ENCODE measurements around the gene SYNPO2.
"Not testable (repeated sequence)": the region's sequence is repeated elsewhere in the genome, so short reads cannot be mapped to it uniquely, and the experiment has no call there.

SYNPO2 gene

DNA sequence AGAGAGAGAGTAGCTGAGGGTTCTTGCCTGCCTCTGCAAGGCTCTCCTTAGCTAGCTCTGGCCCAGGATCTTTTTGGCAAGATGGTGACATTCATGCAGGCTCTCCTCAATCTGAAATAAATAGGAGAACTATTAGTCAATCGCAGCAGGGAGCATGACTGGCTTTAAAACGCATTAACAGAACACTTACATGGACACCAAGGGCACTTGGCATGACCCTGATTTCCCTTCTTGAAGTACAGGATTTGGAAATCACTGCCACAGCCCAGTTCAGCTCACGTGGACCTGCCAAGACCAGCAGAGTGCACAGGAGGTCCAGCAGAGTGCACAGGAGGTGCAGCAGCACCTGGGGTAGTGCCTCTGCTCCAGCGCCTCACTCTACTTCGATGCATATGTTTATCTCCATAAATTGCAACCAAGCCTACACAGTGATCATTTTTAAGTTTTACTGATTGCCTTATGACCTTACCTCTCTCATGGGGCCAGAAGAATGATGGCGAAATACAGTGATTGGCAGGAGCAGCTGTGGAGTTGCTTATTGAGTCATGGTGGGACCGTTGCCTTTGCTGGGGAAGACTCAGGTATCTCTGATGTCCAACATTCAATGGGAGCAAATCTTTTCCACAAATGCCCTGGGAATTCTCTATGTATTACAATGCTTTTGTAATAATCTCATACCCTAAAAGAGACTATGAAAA, 122.4 kb downstream of the SYNPO2 start:
- no peak for DNase-seq

DNA sequence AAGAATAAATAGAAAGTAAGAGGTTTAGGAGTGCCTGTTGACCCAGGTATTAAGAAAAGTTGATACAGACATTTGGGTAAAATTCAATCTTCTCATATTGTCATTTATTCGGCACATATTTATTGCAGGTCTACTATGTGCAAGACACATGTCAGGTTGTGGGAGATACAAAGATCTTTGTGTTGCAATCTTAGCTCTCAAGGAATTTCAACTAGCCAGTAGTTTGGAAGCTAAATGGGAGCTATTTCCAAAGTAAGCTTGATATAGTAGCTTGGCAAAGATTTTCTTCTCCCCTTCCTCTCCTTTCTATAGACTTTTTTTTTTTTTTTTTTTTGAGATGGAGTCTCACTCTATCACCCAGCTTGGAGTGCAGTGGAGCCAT, 122.9 kb downstream of the SYNPO2 start:
- no peak for DNase-seq

DNA sequence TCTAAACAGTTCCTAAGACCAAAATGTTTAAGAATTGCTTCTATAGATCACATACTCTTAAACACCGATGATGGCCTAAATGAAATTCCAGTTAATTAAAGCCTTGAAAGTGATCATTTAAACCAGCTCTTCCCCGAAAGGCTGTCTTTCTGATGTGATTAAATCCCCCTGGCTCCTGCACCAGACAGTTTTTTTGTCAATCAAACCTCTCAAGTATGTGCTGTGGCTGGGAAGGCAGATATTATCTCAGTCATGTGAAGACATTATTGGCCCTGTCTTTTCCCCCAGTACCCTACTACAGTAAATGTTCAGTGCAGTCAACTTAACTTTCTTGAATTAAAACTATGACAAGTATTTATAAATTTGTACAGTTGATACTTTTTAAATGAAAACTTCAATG, 126.0 kb downstream of the SYNPO2 start:
- no peak for DNase-seq

DNA sequence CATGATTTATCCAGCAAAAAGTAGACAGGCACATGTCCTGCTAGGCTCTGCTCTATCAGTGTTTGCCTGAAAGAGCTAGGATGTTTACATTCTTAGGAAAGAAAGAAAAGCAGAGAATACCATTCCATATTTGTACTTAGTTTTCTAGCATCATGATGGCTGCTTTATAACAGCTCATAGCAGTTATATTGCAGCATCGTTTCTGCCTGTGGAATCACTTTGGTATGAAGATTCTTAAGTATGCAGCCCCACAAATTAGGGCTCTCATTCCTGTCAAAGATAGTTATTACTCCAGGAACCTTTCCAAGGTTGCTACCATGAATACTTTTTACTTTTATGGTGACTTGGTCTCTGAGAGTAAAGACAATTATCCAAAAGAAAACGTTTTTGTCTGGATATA, 128.0 kb downstream of the SYNPO2 start:
- no peak for DNase-seq

DNA sequence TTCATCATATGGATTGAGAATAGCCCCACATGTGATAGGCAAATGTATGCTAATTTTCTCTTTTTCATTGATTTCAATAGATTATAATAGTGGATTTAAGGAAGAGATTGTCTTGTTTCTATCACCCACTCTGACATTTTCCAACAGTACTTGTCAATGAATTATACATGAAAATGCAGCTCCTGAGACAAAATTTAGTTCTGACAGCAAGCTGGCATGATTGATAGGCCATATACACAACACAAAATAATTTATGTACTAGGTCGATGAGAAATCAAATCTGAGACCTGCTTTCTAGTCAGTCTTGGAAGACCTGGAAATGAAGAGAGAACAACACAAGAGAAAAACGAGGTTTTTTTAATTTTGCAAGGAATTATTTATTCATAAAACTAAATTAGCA, 129.0 kb downstream of the SYNPO2 start:
- no peak for DNase-seq

DNA sequence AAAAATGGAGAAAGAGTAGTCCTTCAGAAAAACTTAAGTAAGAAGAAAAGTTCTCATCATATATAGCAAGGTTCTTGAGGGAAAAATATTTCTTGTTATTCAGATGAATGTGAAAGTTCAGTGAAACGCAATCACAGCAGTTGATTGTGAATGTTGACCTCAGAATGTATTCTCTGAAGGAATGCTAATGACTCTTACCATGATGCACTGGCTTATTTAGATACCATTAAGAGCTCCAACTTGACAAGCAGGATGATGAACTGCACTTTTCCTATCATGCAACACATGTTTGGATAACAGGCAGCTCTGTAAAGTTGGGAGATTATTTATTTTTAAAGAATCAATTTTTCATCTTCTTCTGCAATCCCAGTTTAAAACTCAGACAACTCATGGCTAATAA, 131.5 kb downstream of the SYNPO2 start:
- DNase-seq = no peak

DNA sequence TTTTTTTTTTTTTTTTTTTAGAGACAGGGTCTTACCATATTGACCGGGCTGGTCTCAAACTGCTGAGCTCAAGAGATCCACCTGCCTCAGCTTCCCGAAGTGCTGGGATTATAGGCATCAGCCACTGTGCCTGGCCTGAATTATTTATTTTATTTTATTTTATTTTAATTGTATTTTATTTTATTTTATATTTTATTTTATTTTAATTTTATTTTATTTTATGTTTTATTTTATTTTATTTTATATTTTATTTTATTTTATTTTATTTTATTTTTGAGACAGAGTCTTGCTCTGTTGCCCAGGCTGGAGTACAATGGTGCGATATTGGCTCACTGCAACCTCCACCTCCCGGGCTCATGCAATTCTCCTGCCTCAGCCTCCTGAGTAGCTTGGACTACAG, 133.9 kb downstream of the SYNPO2 start:
- DNase-seq = not testable (repeated sequence)

DNA sequence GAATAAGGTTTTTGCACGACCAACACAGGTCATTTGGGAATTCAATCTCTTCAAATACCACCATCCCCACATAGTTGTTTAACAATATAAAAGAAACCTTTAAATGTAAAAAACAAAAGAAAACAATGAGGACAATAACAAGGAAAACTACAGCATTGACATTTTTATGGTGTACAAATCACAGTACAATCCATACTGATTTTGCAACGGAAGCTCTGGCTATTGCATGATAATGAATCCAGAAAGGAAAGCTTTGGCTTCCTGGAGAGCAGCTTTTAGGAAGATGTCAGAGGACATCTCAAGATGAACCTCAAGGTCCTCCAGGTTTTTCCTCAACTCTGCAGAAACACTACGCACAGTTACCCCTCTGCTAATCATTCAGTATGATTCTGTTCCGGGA, 135.4 kb downstream of the SYNPO2 start:
- DNase-seq = no peak

DNA sequence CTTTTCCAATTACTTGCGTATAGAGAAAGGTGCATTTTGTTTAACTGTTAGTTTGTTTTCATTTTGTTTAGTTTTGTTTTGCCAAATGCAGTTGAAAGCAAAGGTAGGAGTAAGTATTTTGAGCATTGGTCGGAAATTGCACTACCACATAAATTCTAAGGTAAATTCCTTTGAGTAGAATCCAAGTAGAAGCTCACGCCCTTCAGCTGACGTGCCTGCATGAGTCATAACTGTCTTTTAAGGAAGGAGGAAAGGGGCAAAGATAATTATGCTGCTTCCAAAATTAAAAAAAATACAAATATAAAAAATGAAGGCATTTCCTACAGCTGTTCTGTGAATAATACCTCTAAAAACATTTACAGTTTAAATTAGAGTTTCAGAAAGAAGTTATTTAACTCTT, 136.8 kb downstream of the SYNPO2 start:
- DNase-seq = no peak

DNA sequence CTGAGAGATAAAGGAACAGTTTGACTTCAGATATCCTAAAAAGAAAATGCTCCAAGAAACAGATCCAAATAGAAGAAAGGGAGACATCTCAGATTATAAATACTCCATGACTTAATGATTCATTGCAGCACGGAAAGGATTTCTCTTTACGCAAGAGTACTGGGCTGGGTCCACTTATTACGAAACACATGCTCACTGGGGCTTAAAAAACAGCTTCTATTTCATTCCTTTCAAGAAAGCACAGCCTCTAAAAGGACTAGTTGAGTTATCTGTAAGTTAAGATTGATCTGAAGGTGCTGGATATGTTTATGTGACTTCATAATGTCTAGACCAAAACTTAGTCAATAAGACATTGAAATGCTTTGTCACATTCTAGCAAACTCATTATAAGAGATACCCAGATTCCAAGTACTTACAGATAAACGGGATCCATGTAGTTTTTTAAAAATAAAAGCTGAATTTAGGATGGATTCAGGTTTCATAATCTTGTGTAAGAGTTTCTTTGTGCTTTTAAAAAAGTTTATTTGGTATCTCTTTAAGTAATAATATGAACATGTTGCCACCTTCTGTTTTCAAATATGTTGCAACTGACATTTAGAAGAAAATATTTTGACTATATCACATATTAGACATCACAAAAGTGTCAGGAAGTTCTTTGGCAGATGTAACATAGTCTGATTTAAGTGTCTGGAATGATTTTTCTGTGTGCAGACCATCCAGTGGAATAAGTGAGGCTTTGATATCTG, 137.4 kb downstream of the SYNPO2 start:
- DNase-seq = no peak

DNA sequence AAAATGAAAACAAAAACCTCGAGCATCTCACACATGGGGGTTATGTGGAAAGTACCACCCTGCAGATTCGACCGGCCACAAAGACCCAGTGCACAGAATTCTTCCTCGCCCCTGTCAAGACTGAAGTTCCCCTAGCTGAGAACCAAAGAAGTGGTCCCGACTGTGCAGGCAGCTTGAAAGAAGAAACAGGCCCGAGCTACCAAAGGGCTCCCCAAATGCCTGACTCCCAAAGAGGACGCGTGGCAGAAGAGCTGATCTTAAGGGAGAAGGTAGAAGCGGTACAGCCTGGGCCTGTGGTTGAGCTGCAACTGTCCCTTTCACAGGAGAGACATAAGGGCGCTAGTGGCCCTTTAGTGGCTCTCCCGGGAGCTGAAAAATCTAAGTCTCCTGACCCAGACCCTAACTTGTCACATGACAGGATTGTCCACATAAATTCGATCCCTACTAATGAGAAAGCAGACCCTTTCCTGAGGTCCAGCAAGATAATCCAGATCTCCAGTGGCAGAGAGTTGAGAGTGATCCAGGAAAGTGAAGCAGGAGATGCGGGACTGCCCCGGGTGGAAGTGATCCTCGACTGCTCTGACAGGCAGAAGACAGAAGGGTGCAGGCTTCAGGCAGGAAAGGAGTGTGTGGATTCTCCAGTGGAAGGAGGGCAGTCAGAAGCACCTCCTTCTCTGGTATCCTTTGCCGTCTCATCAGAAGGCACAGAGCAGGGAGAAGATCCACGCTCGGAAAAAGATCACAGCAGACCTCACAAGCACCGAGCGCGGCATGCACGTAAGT, 138.2 kb downstream of the SYNPO2 start:
- DNase-seq = no peak

DNA sequence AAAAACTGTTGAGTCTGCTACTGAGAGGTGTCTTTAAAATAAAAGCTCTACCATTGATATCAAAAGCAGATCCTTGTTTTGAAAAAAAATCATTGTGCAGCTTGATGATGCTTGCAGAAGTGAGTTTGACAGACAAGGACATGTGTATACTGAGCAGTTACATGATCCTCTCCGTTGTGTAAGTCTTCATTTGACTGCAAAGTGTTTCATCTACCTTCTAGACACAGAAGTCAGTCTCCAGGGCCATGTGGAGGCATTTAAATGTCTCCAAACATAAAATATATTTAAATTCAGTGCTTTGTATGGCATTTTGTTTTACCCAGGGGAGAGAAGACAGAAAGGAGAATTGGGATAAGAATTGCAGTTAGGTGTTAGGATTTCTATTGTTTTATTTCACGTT, 139.2 kb downstream of the SYNPO2 start:
- no peak for DNase-seq

DNA sequence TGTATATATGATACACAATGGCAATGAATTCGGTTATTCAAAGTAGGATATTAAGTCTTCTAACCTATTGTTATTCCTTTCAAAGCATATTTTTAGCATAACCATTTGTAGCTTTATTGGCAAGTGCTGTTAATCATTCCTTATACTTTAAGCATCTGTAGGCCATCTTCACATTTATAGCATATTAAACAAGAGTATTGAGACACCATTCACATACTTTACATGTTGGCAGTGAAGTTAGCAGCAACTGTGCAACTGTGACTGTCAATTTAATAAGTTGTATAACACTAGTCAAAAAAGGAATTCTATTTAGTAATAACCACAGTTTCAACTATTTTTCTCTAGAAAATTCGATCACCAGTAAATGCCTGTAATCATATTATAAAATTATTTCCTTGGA, 139.6 kb downstream of the SYNPO2 start:
- no peak for DNase-seq

DNA sequence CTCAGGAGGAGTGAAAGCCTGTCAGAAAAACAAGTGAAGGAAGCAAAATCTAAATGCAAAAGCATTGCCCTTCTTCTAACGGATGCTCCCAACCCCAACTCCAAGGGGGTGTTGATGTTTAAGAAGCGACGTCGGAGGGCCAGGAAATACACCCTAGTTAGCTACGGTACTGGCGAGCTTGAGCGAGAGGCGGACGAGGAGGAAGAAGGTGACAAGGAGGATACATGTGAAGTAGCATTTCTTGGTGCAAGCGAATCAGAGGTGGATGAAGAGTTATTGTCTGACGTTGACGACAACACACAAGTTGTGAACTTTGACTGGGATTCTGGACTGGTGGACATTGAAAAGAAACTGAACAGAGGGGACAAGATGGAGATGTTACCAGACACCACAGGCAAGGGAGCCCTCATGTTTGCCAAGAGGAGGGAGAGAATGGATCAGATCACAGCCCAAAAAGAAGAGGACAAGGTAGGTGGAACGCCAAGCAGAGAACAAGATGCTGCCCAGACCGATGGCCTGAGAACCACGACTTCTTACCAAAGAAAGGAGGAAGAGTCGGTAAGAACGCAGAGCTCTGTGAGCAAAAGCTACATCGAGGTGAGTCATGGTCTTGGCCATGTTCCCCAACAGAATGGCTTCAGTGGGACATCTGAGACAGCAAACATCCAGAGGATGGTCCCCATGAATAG, 141.3 kb downstream of the SYNPO2 start:
- no peak for DNase-seq

DNA sequence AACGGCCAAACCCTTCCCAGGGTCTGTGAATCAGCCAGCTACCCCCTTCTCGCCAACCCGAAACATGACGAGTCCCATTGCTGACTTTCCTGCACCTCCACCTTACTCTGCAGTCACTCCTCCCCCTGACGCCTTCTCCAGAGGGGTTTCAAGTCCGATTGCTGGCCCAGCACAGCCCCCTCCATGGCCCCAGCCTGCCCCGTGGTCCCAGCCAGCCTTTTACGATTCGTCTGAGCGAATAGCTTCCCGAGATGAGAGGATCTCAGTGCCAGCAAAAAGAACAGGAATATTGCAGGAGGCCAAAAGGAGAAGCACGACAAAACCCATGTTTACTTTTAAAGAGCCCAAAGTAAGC, 141.9 kb downstream of the SYNPO2 start:
- DNase-seq = no peak

DNA sequence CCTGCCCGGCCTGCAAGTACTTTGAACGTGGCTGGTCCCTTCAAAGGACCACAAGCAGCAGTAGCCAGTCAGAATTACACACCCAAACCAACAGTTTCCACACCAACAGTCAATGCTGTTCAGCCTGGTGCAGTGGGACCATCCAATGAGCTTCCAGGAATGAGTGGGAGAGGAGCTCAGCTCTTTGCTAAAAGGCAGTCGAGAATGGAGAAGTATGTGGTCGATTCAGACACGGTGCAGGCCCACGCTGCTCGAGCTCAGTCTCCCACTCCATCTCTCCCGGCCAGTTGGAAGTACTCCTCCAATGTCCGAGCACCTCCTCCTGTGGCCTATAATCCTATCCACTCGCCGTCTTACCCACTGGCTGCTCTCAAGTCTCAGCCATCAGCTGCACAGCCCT, 142.6 kb downstream of the SYNPO2 start:
- DNase-seq = no peak

DNA sequence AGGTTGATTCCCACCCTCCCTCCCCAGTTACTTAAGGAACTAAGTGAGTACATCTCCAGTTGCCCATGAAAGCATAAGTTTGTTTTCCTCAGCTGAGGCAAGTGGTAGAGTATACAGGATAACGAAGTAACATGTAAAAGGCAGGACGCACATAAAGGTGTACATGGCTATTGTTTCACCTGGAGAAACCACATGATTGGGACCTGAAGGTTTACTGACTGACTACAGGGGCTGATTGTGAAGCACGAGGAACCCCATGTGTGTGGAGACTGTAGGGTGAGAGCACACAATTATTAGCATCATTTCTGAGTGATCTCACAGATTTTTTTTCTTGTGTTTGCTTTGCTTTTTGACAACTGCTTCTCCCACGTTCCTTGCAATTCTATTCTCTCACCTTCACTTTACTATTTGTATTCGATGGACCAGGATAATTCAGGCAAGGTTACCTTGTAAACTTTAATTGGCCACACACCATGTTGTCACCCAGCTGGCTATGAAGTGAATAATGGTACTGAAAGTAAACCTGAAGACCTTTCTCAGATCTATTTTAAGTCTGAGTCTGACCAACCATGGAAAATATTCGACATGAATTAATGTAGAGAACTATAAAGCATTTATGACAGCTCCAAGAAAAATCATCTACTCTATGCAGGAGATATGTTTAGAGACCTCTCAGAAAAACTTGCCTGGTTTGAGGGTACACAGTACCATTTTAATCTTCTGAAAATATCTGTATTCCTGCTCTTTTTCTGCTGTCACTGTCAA, 144.4 kb downstream of the SYNPO2 start:
- DNase-seq = no peak

DNA sequence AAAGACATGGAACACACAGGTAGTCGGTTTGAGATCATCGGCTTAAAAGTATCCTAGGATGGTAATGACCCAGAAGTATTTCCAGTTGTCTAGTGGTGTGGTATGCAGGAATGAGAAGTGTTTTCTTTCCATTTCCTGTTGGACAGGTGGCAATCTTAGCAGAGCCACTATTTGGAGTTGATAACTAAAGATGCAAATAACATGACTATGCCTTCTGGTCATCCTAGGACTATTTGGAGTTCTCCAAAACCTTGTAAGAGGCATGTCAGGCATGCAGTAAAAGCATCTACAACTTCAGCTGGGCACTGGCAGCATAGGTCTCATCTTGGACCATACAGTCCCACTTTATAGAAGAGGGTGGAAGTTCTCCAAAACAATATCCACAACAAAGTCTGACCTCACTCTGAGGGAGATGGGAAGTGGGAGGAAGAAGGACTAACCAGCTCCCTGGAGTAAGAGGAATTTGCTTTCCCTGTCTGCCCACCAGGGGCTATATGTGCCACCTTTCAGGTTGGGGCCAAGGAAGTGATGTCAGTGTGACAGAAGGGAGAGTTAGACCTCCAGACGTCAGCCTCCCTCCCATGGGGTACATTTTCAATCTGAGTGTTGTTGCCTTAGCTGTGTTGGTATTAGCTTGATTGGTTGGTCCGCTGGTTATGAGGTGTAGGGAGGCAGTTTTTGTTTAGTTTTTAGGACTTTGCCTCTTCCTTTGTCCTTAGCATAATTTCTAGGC, 145.8 kb downstream of the SYNPO2 start:
- no peak for DNase-seq

DNA sequence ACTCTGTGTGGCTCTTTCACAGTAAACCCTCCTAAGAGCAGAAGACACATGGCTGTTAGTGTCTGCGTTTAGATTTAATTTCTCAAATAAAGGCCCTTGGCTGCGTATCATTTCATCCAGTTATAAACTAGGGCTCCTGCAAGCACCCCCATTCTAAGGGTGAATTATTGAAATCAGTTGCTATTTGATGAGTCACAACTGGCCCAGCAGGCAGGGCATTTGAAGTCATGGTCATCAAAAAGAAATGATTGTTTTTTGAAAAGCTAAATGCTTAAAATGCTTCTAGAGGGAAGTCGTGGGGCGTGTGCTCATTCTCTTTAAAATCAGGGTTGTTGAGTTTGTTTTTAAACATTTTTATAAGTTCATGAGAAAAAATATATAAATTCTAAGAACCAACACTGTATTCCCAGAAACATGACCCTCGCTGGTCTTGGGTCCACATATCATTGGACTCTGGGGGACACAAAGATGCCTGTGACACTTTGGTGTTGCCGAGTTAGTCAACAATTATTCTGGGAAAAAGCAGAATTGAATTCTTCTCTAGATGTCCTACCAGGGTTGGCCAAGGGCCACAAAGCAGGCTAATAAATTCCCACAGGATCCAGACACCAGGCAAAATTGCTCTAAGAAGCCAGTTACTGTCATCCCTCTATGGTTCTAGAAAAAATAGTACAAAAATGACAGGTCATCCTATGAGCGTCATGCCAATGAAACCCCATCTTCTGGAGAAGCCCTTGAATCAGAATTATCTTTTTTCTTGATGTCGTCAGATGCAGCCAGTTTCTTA, 147.5 kb downstream of the SYNPO2 start:
- no peak for DNase-seq

DNA sequence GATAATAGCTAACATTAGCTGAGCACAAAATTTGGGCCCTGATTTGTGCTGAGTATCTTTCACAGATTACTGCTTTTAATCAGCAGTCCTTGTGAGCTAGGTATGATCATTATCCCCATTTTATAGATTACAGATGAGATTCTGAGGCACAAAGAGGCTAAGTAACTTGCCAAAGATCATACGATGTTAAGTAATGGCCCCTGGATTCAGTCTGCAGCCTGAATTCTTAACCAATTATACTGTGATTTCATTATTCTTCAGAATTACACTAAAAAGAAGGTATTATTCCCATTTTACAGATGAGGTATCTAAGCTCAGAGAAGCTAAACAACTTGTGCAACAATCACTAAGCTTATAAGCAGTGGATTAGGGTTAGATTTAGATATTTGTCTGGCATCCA, 149.1 kb downstream of the SYNPO2 start:
- no peak for DNase-seq
